Gastrocnemius medialis (tissue), 4 donors: ENCODE results near the gene CCDC102B.

Source experiments
- POLR2A ChIP-seq, 2 donors: fragments of 450-650 bp; IDR thresholded peaks; one replicate each; pipeline ENCODE4 v1.6.1; 2017; ENCODE audit warnings: antibody characterized with exemption in 2 of 2, mild to moderate bottlenecking in 2 of 2, moderate library complexity in 2 of 2
- TF ChIP-seq, protein P1 (sequence below), 5 experiments: fragments of 450-650 bp in 3 of 5; fragments of 200-600 bp in 2 of 5; sonication (generic) in 2 of 5; IDR thresholded peaks in 4 of 5; conservative IDR thresholded peaks in 1 of 5; 1 replicate in 4 of 5; 2 replicates in 1 of 5; pipeline ENCODE4 v1.5.1; 2016 to 2019; ENCODE audit warnings: antibody characterized with exemption in 5 of 5, mild to moderate bottlenecking in 3 of 5, moderate library complexity in 3 of 5

DNA sequence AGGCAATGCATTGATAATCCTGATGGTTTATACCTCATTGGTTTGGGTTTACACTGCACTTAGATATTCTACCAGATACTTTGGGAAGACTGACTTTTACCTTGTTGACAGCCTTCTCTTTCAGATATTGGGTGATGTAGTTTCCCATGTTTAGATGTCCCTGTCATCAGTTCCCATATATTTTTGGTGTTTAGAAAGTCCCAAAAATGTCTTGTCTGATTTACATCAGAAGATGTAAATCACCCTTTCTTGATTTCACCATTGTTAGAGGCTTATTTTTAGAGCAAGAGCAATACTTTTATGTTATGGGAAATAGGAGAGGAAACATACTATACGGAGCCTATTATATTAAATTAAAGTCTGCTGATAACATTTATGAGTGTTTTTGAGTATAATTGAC is 14.4 kb upstream of the CCDC102B start:
- TF ChIP-seq, protein P1, sequence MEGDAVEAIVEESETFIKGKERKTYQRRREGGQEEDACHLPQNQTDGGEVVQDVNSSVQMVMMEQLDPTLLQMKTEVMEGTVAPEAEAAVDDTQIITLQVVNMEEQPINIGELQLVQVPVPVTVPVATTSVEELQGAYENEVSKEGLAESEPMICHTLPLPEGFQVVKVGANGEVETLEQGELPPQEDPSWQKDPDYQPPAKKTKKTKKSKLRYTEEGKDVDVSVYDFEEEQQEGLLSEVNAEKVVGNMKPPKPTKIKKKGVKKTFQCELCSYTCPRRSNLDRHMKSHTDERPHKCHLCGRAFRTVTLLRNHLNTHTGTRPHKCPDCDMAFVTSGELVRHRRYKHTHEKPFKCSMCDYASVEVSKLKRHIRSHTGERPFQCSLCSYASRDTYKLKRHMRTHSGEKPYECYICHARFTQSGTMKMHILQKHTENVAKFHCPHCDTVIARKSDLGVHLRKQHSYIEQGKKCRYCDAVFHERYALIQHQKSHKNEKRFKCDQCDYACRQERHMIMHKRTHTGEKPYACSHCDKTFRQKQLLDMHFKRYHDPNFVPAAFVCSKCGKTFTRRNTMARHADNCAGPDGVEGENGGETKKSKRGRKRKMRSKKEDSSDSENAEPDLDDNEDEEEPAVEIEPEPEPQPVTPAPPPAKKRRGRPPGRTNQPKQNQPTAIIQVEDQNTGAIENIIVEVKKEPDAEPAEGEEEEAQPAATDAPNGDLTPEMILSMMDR (IDR thresholded peaks at IDR 0.05 in 4 of 5, conservative IDR thresholded peaks at IDR 0.05 in 1 of 5) = no peak
- no peak for TF ChIP-seq POLR2A (IDR thresholded peaks at IDR 0.05)
